Esophagus squamous epithelium (tissue), 5 donors: ENCODE measurements around the gene CABP2. TPM values are rescaled to one million over a fixed set of nuclear protein-coding genes. Genes with fewer than 3 reads are reported as not detected.
A peak's percentile ranks its signal among the peaks of the same experiment; 100 is the strongest.
"Not testable (repeated sequence)": the region's sequence is repeated elsewhere in the genome, so short reads cannot be mapped to it uniquely, and the experiment has no call there.

Experiments
- DNase-seq: peaks from one replicate; lab custom pipeline; 2025; lab: John Stamatoyannopoulos, UW
- H3K27ac ChIP-seq, 4 donors: fragments of 200-600 bp; sonication (generic); one replicate each; pipeline ENCODE4 v1.5.1; 2016 to 2019; ENCODE audit warnings: mild to moderate bottlenecking in 1 of 4
- H3K27me3 ChIP-seq, 4 donors: fragments of 200-600 bp; sonication (generic); 1 replicate in 3 of 4; 2 replicates in 1 of 4; pipeline versions ENCODE4 v1.5.1 to v1.6.0; 2017 to 2021; ENCODE audit warnings: antibody characterized with exemption in 1 of 4
- H3K36me3 ChIP-seq, 3 donors: fragments of 200-600 bp; sonication (generic); one replicate each; pipeline ENCODE4 v1.5.1; 2016 to 2019
- H3K4me1 ChIP-seq, 3 donors: fragments of 200-600 bp; sonication (generic); one replicate each; pipeline ENCODE4 v1.5.1; 2017 to 2019
- H3K4me3 ChIP-seq, 4 donors: fragments of 200-600 bp; sonication (generic); 1 replicate in 3 of 4; 2 replicates in 1 of 4; pipeline ENCODE4 v1.5.1; 2016 to 2019; ENCODE audit warnings: mild to moderate bottlenecking in 2 of 4, moderate library complexity in 1 of 4
- H3K9me3 ChIP-seq, 3 donors: fragments of 200-600 bp; sonication (generic); one replicate each; pipeline ENCODE4 v1.5.1; 2016 to 2019
- POLR2A ChIP-seq, 4 donors: fragments of 450-650 bp; IDR thresholded peaks; one replicate each; pipeline ENCODE4 v1.6.1; 2017; ENCODE audit warnings: antibody characterized with exemption in 4 of 4, mild to moderate bottlenecking in 4 of 4, moderate library complexity in 3 of 4
- WGBS, 2 donors: methylation state at CpG; one replicate each; pipeline ENCODE4 v1.1.5; 2018; 5-methylcytosine and 5-hydroxymethylcytosine counted together
- intact Hi-C: fragments of 100-400 bp; cut with DNase I; formaldehyde crosslinking; loops from one replicate; pipeline ENCODE4 v1.15.0; 2022
- total RNA-seq, 4 donors: library from RNA; depleted of rRNA; stranded (reverse); fragments of >200 nt; gene quantifications; one replicate each; pipeline ENCODE4 v1.1.0, GENCODE V29; 2016
- TF ChIP-seq, protein P1 (sequence below), 6 experiments: fragments of 450-650 bp in 4 of 6; fragments of 200-600 bp in 2 of 6; sonication (generic) in 2 of 6; IDR thresholded peaks; one replicate each; pipeline ENCODE4 v1.5.1; 2016 to 2019; ENCODE audit warnings: antibody characterized with exemption in 6 of 6, mild to moderate bottlenecking in 4 of 6, moderate library complexity in 4 of 6
- donor health status: DM: yes; HTN: yes; CAD: no.

The CABP2 gene
- not detected for total RNA-seq

DNA sequence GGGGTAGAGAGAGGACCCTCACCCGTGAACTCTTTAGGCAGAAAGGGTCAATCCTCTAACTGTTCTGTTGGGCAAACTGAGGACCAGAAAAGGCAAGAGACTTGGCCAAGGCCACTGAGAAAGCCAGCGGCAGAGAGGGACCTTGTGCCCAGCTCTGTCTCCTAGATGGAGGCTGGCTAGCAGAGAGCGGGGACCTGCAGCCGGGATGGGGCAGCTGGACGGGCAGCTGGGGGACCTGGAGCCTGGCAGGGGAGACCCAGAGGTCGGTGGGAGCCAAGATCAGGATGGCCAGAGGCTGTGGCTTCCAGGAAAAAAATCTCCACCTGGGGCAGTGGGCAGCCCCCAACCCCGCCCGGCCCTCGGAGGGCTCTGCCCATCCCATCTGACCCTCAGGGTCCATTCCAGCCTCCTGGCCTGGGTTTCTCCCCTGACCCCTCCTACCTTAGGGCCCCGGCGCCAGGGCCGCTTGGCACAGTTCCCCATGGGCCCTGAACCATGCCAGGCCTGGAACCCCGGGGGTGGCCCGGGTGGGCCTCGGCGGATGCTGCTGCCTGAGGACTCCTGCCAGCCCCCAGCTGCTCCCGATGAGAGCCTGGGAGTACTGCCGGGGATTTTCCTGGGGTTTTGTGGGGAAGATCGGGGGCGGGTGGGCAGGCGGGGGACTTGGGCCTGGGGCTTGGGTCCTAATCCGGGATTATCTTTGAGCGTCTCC lies at the start of gene CABP2:
Gene CABP2, minus strand, starts transcription at position 603 of the 712 bp plus-strand sequence. Its CDS starts 120 bp downstream, at position 483.
- intact Hi-C loops, result no loop called here
- TF ChIP-seq POLR2A (IDR thresholded peaks at IDR 0.05), result no peak
- TF ChIP-seq, protein P1, sequence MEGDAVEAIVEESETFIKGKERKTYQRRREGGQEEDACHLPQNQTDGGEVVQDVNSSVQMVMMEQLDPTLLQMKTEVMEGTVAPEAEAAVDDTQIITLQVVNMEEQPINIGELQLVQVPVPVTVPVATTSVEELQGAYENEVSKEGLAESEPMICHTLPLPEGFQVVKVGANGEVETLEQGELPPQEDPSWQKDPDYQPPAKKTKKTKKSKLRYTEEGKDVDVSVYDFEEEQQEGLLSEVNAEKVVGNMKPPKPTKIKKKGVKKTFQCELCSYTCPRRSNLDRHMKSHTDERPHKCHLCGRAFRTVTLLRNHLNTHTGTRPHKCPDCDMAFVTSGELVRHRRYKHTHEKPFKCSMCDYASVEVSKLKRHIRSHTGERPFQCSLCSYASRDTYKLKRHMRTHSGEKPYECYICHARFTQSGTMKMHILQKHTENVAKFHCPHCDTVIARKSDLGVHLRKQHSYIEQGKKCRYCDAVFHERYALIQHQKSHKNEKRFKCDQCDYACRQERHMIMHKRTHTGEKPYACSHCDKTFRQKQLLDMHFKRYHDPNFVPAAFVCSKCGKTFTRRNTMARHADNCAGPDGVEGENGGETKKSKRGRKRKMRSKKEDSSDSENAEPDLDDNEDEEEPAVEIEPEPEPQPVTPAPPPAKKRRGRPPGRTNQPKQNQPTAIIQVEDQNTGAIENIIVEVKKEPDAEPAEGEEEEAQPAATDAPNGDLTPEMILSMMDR (IDR thresholded peaks at IDR 0.05), result no peak
- H3K4me3 ChIP-seq, result no peak within 1 kb of the TSS
- DNase-seq, result no peak
- H3K4me1 ChIP-seq, result no peaks in the 10 kb centered on the region
- H3K36me3 ChIP-seq, result no peaks in the 10 kb centered on the region
- peaks cover 0 to 35% (median 0%) of the 10 kb centered on the region in 4 donors for H3K27me3 ChIP-seq
- no peaks in the 10 kb centered on the region for H3K9me3 ChIP-seq
- 69 to 80% methylated on average over 1 to 4 of the region's 23 CpGs for WGBS, 2 donors
- H3K27ac ChIP-seq, result no peak within 1 kb of the TSS

DNA sequence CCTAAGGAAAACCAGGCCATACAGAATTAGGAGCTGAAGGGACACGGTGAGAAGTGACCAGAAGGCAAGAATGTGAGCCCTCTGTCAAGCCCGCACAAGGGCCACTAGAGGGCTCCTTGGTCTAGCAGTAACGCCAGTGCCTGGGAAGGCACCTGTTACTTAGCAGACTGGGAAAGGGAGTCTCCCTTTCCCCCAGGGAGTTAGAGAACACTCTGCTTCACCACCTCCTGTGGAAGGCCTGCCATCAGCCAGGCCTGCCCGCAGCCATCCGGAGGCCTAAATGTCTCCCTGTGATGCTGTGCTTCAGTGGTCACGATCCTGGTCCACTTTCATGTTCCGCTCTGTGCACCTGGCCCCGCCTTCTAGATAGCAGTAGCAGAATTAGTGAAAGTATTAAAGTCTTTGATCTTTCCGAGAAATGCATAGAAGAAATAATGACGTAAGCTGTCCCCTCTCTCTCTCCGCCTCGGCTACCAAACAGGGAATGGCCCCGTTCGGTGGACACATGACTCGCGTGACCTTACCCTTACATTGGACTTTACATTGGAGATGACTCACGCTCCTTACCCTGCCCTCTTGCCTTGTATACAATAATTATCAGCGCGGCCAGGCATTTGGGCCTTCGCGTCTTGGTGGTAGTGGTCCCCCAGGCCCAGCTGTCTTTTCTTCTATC lies 49.6 kb upstream of the CABP2 start:
- Histone ChIP-seq H3K4me3 (no peak overlapping the region), H3K27me3 (peaks cover 0 to 44% (median 0%) of the 10 kb centered on the region in 4 donors), H3K27ac (no peak overlapping the region), H3K9me3 (no peaks in the 10 kb centered on the region), H3K4me1 (peaks cover 0 to 4% (median 0%) of the 10 kb centered on the region in 3 donors), H3K36me3 (no peaks in the 10 kb centered on the region)
- intact Hi-C loops, result no loop called here
- WGBS, 2 donors, result 56 to 58% methylated on average over 19 to 21 of the region's 21 CpGs
- TF ChIP-seq, protein P1 (IDR thresholded peaks at IDR 0.05), result peak in 5 of 6 experiments; percentile 62 to 85 (median 75)
- TF ChIP-seq POLR2A (IDR thresholded peaks at IDR 0.05), result no peak
- DNase-seq, result no peak

DNA sequence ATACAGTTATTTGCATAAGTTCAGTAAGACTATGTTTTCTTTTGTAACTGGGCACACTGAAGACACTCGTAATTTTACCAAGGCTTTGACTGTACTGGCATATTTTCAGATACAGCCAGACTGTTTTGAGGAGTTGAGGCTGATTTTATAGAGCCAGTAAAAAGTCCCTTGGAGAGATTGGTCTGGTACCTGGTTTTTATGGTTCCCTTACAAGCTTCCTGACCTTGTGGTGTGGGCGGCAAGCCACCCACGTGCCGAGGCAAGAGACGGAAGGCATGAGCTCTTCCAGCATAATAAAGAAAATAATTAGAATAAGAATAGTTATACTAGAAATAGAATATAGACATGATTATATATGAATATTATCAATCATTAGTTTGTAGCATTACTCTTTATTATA lies 49.1 kb upstream of the CABP2 start:
- intact Hi-C loops, result no loop called here
- Histone ChIP-seq H3K36me3 (no peaks in the 10 kb centered on the region), H3K4me3 (no peak overlapping the region), H3K27me3 (peaks cover 0 to 39% (median 0%) of the 10 kb centered on the region in 4 donors), H3K4me1 (peaks cover 0 to 4% (median 0%) of the 10 kb centered on the region in 3 donors), H3K27ac (no peak overlapping the region), H3K9me3 (no peaks in the 10 kb centered on the region)
- TF ChIP-seq POLR2A (IDR thresholded peaks at IDR 0.05), result no peak
- TF ChIP-seq, protein P1 (IDR thresholded peaks at IDR 0.05), result no peak
- 14 to 16% methylated on average over 5 of the region's 5 CpGs for WGBS, 2 donors
- DNase-seq, result no peak

DNA sequence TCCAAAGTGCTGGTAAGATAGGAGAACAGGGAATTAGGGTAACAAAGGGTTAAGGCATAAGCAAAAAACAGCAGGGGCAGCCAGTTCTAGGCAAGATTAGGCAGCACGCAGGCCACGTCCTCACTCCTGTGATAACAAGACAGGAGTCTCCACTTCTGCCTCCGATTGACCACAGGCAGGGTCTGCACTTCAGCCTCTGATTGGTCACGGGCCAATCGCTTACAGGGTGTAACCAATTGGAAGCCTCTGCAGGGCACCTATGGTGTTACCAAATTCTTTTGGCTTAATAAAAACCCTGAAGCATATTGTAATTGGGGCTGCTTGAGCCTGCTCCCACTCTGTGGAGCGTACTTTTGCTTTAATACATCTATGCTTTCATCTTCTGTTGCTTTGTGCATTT lies 48.2 kb upstream of the CABP2 start:
- H3K4me3 ChIP-seq, result no peak overlapping the region
- H3K27ac ChIP-seq, result no peak overlapping the region
- TF ChIP-seq POLR2A (IDR thresholded peaks at IDR 0.05), result no peak
- TF ChIP-seq, protein P1 (IDR thresholded peaks at IDR 0.05), result no peak
- no peaks in the 10 kb centered on the region for H3K36me3 ChIP-seq
- DNase-seq, result no peak
- peaks cover 0 to 33% (median 0%) of the 10 kb centered on the region in 4 donors for H3K27me3 ChIP-seq
- 45 to 51% methylated on average over 6 of the region's 6 CpGs for WGBS, 2 donors
- intact Hi-C loops, result no loop called here
- peaks cover 0 to 4% (median 0%) of the 10 kb centered on the region in 3 donors for H3K4me1 ChIP-seq
- H3K9me3 ChIP-seq, result no peaks in the 10 kb centered on the region

DNA sequence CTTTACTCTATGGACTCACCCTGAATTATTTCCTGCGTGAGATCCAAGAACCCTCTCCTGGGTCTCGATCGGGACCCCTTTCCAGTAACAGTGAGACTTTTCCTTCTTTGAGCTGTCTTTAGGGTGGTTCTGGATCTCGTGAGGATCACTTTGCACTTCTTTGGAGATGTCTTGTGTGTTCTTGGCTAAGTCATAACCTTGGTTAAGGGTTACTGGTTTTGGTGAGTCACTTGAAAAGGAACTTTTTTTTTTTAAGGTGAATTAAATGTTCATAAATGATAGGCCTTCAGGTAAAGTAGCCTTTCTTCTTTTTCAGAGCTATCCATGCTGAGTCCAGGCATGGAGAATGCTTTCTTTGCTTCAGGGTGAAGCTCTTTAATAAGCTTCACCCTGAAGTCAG lies 41.0 kb upstream of the CABP2 start:
- Histone ChIP-seq H3K4me3 (no peak overlapping the region), H3K4me1 (peaks cover 0 to 29% (median 11%) of the 10 kb centered on the region in 3 donors), H3K36me3 (no peaks in the 10 kb centered on the region), H3K9me3 (no peaks in the 10 kb centered on the region), H3K27me3 (peaks cover 0 to 14% (median 0%) of the 10 kb centered on the region in 4 donors), H3K27ac (no peak overlapping the region)
- no peak for DNase-seq
- WGBS, 2 donors, result 74 to 79% methylated on average over 4 of the region's 4 CpGs
- TF ChIP-seq, protein P1 (IDR thresholded peaks at IDR 0.05), result no peak
- no peak for TF ChIP-seq POLR2A (IDR thresholded peaks at IDR 0.05)
- intact Hi-C loops, result no loop called here

DNA sequence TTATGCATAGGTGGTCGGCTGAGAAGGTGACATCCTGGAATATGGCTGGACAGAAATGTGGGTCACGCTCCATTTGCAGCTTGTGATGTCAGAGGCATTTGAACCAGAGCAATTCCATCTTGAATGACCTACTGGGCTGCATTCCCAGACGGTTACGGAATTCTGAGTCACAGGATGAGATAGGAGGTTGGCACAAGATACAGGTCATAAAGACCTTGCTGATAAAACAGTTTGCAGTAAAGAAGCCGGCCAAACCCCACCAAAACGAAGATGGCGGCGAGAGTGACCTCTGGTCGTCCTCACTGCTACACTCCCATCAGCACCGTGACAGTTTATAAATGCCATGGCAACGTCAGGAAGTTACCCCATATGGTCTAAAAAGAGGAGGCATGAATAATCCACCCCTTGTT lies 40.5 kb upstream of the CABP2 start:
- H3K4me3 ChIP-seq, DNase-seq, H3K27ac ChIP-seq, H3K9me3 ChIP-seq, H3K36me3 ChIP-seq, intact Hi-C loops: not testable (repeated sequence)
- H3K4me1 ChIP-seq, result peaks cover 0 to 30% (median 11%) of the 10 kb centered on the region in 3 donors
- peaks cover 0 to 15% (median 0%) of the 10 kb centered on the region in 4 donors for H3K27me3 ChIP-seq
- 24 to 52% methylated on average over 9 to 11 of the region's 11 CpGs for WGBS, 2 donors
